BE2C (cell line): Measurements from ENCODE around the gene ZNF618.

Experiments used
- DNase-seq: peaks from one replicate; pipeline ENCODE4 v3.0.0-alpha.2; 2020
- H3K27me3 ChIP-seq: fragments of 250-450 bp; sonication (Bioruptor Pico); 2 replicates; pipeline ENCODE4 v1.5.1; 2020; ENCODE audit warnings: mild to moderate bottlenecking
- H3K36me3 ChIP-seq: fragments of 250-450 bp; sonication (Bioruptor Pico); 2 replicates; pipeline ENCODE4 v1.5.1; 2020; ENCODE audit warnings: mild to moderate bottlenecking
- H3K4me1 ChIP-seq: fragments of 250-450 bp; sonication (Bioruptor Pico); 2 replicates; pipeline ENCODE4 v1.5.1; 2020
- H3K4me3 ChIP-seq: 2 replicates; pipeline ENCODE4 v1.5.1; 2011; ENCODE audit warnings: low read depth, low read length
- H3K9me3 ChIP-seq: fragments of 250-450 bp; sonication (Bioruptor Pico); 2 replicates; pipeline ENCODE4 v1.5.1; 2020
- CTCF ChIP-seq: IDR thresholded peaks from 2 replicates; pipeline ENCODE4 v1.5.1; 2012; ENCODE audit warnings: mild to moderate bottlenecking, low read depth, low read length

The ZNF618 gene

DNA sequence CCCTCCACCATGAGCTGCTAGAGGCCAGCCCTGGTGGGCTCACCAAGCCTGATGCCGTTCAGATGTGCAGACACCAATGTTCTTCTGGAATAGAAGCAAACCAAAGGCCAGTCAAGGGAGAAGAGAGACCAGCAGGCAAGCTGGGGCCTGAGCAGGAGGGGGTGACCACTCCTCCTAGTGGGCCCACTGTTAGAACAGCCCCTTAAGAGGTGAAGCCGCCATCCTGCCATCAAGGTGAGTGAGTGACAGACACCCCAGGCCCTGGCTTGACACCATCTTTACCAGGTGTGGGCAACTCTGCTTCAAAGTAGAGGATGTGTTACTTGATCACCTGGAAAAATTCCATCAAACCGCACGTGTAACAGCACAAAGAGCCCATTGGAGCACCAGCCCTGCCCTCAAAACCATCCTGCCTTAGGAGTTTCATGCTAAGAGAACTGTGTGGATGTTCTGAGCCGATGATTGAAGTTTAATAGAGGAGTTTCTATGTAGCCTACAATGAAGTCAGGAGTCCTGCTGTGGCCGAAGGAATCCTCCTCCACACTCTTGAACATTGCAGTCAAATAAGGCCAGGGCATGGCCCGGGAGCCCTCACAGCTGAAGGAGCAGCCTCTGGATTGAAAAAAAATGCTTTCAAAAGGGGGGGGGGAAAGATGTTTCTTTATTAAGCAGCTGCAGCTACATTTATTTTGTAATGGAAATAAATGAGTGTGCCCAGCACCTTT lies 181.2 kb downstream of the ZNF618 start:
- H3K4me3 ChIP-seq = no peak overlapping the region
- TF ChIP-seq CTCF = no peak
- DNase-seq = peak; percentile 1
- no peaks in the 10 kb centered on the region for H3K9me3 ChIP-seq
- peaks cover 6% of the 10 kb centered on the region for H3K36me3 ChIP-seq
- H3K27me3 ChIP-seq = no peaks in the 10 kb centered on the region
- peaks cover 4% of the 10 kb centered on the region for H3K4me1 ChIP-seq

DNA sequence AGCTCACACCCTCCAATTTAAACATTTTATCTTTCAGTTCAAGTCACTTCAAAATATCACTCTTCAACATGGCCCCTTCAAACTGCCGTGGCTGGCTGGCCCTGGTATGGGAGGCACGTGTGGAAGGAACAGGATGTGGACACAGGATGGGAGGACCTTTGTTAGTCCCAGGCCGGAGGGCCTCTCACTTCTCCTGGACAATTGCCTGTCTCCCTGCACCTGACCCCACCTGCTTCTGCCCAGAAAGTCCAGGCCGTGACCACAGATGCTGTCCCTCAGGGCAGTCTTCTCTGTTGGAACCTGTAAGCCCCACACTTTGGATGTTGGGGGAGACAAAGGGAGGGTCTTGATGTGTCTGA lies 182.6 kb downstream of the ZNF618 start:
- H3K9me3 ChIP-seq = no peaks in the 10 kb centered on the region
- H3K27me3 ChIP-seq = no peaks in the 10 kb centered on the region
- H3K36me3 ChIP-seq = peaks cover 4% of the 10 kb centered on the region; the same call in 1 of the 2 replicates
- H3K4me3 ChIP-seq = no peak overlapping the region
- H3K4me1 ChIP-seq = peaks cover 4% of the 10 kb centered on the region
- TF ChIP-seq CTCF = no peak
- peak; percentile 5 for DNase-seq

GRCh38 chr9:114059047-114059803 lies 183.1 kb downstream of the ZNF618 start:
- Histone ChIP-seq H3K9me3 (no peaks in the 10 kb centered on the region), H3K27me3 (no peaks in the 10 kb centered on the region), H3K4me1 (peaks cover 4% of the 10 kb centered on the region), H3K36me3 (peaks cover 4% of the 10 kb centered on the region; the same call in 1 of the 2 replicates), H3K4me3 (no peak overlapping the region)
- DNase-seq = peak; percentile 40
- no peak for TF ChIP-seq CTCF

- no peak for DNase-seq
- no peaks in the 10 kb centered on the region for H3K9me3 ChIP-seq
- H3K4me1 ChIP-seq = peaks cover 4% of the 10 kb centered on the region
- no peak for TF ChIP-seq CTCF
- H3K27me3 ChIP-seq = no peaks in the 10 kb centered on the region
- H3K4me3 ChIP-seq = no peak overlapping the region
- peaks cover 4% of the 10 kb centered on the region; the same call in 1 of the 2 replicates for H3K36me3 ChIP-seq
Observed at GRCh38 chr9:114060070-114060469, 184.0 kb downstream of the ZNF618 start.

GRCh38 chr9:114060711-114061110 lies 184.6 kb downstream of the ZNF618 start:
- peaks cover 4% of the 10 kb centered on the region; the same call in 1 of the 2 replicates for H3K36me3 ChIP-seq
- H3K4me3 ChIP-seq = no peak overlapping the region
- no peaks in the 10 kb centered on the region for H3K27me3 ChIP-seq
- peaks cover 4% of the 10 kb centered on the region for H3K4me1 ChIP-seq
- H3K9me3 ChIP-seq = no peaks in the 10 kb centered on the region
- DNase-seq = no peak
- TF ChIP-seq CTCF = no peak

DNA sequence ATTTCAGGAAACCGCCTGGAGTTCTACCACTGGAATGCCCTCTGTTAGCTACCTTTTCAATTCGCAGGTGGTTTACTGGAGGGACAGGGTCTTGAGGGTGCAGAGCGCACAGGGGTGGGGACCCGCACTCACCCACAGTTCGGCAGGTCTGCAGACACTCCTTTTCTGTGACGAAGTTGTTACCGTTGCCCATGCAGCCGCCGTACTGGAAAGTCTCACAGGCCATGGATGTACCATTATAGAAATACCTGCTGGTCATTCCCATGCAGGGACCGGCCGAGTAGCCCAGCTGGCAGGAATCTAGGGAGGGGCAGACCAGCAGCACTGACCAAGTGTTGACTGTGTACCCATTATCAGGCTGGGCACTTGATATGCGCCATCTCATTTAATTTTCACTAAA lies 185.2 kb downstream of the ZNF618 start:
- Histone ChIP-seq H3K9me3 (no peaks in the 10 kb centered on the region), H3K4me1 (peaks cover 4% of the 10 kb centered on the region), H3K36me3 (peaks cover 4% of the 10 kb centered on the region; the same call in 1 of the 2 replicates), H3K27me3 (no peaks in the 10 kb centered on the region), H3K4me3 (no peak overlapping the region)
- no peak for TF ChIP-seq CTCF
- peak; percentile 1 for DNase-seq
